ENCODE results near the gene SYNGR1.

The SYNGR1 gene

DNA sequence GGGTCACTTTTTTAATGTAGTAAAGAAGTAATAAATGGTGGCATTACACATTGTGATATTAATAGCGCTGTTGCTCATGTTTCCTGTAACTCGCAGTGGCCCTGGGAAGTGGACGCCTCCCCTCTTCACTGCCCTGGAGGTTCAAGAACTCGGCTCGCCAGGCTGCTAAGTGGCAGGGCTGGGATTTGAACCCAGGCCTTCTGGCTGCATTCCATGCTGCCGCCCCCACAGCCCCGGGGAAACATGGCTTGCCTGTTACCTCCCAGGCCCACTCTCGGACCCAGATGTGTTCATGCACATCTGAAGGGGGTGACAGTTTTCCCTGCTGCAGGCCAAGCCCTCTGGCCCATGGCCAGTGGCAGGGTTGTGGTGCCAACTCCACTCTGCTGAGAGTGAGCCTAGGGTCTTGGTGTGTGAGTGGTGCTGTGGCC lies 82.0 kb downstream of the SYNGR1 start:
- TF ChIP-seq, protein P1, sequence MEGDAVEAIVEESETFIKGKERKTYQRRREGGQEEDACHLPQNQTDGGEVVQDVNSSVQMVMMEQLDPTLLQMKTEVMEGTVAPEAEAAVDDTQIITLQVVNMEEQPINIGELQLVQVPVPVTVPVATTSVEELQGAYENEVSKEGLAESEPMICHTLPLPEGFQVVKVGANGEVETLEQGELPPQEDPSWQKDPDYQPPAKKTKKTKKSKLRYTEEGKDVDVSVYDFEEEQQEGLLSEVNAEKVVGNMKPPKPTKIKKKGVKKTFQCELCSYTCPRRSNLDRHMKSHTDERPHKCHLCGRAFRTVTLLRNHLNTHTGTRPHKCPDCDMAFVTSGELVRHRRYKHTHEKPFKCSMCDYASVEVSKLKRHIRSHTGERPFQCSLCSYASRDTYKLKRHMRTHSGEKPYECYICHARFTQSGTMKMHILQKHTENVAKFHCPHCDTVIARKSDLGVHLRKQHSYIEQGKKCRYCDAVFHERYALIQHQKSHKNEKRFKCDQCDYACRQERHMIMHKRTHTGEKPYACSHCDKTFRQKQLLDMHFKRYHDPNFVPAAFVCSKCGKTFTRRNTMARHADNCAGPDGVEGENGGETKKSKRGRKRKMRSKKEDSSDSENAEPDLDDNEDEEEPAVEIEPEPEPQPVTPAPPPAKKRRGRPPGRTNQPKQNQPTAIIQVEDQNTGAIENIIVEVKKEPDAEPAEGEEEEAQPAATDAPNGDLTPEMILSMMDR (IDR thresholded peaks at IDR 0.05): no peak

DNA sequence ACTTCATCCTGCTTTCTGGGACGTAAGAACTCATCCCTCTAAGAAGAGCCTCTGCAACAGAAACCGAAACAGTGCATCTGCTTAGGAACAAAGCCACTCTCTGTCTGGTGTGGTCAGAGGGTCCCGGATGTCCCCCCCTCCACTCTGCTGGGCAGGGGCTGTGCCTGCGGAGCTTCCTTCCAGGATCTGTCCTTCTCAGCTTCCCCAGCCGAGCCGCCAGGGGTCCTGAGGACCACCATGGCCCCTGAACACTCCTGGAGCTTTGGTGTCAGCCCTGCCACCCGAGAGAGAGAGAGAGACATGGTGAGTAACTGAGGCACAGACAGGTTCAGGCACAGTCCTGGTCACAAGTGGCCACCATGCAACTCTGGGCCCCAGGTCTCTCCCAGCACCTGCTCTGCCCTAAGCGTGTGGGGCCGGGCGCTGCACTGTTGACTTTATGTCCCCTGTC lies 82.6 kb downstream of the SYNGR1 start:
- TF ChIP-seq, protein P1 (IDR thresholded peaks at IDR 0.05): no peak

DNA sequence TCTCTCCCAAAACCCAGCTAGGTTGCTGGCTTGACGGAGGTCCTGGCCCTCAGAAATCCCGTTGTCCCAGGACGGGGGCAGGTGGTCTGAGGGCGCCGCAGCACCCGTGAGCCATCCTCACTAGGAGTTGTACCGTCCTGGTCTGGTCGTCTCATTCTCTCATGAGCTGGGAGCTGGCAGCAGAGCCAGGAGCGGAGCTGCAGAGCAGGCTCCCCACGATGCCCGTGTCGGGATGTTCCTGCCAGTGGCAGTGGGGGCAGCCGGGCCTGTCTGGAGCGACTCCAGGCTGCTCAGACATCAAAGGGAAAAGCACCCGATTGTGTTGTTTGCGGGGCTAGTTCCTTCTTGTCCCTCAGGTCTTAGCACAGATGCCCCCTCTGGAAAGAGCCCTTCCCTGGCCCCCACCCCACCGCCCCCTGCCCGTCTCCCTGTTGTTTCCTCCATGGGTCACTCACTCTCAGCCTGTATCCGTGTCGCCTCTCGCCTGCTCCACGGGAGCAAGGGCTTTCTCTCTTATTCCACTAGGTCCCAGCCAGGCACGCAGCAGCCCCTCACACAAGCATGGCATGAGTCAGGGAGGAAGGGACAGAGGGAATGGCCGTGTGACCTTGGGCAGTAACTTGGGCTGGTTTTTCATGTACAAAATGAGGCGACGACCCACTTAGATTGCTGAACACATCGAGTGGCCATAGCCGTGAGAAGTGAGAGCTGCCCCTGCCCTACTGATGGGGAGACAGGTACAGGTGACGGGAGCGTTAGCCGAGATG lies 83.9 kb downstream of the SYNGR1 start:
- TF ChIP-seq, protein P1 (IDR thresholded peaks at IDR 0.05): no peak

DNA sequence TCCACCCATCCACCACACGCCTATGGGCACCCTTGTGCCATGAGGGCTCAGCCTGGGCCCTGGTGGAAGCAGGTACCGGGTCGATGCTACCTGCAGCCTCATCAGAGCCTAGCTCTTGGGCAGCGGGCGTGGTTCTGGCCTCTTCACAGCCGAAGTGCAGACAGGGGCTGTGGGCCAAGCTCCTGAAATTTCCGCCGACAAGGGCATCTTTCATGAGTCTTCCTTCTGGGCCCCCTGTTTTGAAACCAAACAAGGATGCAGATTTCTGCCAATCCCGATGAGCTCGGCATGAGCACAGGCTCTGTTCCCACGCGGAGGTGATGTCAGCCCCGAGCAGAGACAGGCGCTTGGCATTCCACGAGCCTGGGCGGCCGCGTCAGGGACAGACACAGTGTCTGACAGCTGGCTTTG lies 84.5 kb downstream of the SYNGR1 start:
- TF ChIP-seq, protein P1 (IDR thresholded peaks at IDR 0.05): no peak

DNA sequence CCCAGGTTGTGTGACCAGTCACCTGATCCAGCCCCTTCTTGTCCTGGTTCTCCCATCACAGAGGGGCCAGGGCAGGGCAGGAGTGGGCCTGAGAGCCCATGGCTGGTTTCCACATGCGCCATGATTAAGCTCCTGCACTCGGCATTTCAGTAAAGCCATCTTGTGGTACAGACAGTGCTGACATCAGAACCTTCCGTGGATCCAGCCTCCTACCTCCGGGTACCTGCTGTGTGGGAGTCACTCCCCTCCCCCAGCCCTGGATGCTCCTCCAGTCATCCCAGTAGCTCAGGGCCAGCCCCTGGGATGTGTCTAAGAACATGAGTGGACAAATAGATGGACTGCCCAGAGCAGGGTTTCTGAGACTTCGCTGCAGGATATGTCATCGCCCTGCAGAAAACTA lies 84.9 kb downstream of the SYNGR1 start:
- TF ChIP-seq, protein P1 (IDR thresholded peaks at IDR 0.05): no peak
